ENCODE data around the gene HHIPL1.
"Not testable (repeated sequence)": the region's sequence is repeated elsewhere in the genome, so short reads cannot be mapped to it uniquely, and the experiment has no call there.

The HHIPL1 gene

GRCh38 chr14:99636487-99636886 is 8.4 kb upstream of the HHIPL1 start:
- no peak for DNase-seq

- no peak for DNase-seq
Measured at GRCh38 chr14:99637624-99638023, 7.3 kb upstream of the HHIPL1 start.

GRCh38 chr14:99642771-99643170 is 2.2 kb upstream of the HHIPL1 start:
- not testable (repeated sequence) for DNase-seq

- DNase-seq, result no peak
Measured at GRCh38 chr14:99643343-99643742, 1.6 kb upstream of the HHIPL1 start.

- DNase-seq, result no peak
Measured at GRCh38 chr14:99644035-99644587, 818 bp upstream of the HHIPL1 start.

- DNase-seq, result no peak
Measured at GRCh38 chr14:99645545-99646505, 896 bp downstream of the HHIPL1 start.

GRCh38 chr14:99647411-99647810 is 2.5 kb downstream of the HHIPL1 start:
- DNase-seq, result no peak

GRCh38 chr14:99648027-99648784 is 3.3 kb downstream of the HHIPL1 start:
- DNase-seq, result no peak

- no peak for DNase-seq
Measured at GRCh38 chr14:99649219-99649618, 4.3 kb downstream of the HHIPL1 start.

- DNase-seq, result no peak
Measured at GRCh38 chr14:99649643-99650042, 4.7 kb downstream of the HHIPL1 start.

- DNase-seq, result no peak
Measured at GRCh38 chr14:99650189-99650588, 5.3 kb downstream of the HHIPL1 start.

GRCh38 chr14:99651953-99652746 is 7.2 kb downstream of the HHIPL1 start:
- DNase-seq, result no peak

- peak in 1 of 2 donors; percentile 41 for DNase-seq
Measured at GRCh38 chr14:99654235-99654985, 9.5 kb downstream of the HHIPL1 start.

- no peak for DNase-seq
Measured at GRCh38 chr14:99655521-99655920, 10.6 kb downstream of the HHIPL1 start.

GRCh38 chr14:99656171-99656570 is 11.2 kb downstream of the HHIPL1 start:
- DNase-seq, result no peak

- DNase-seq, result no peak
Measured at GRCh38 chr14:99657645-99658155, 12.8 kb downstream of the HHIPL1 start.

GRCh38 chr14:99658218-99658845 is 13.4 kb downstream of the HHIPL1 start:
- DNase-seq, result no peak

GRCh38 chr14:99659333-99659741 is 14.4 kb downstream of the HHIPL1 start:
- DNase-seq, result no peak

- no peak for DNase-seq
Measured at GRCh38 chr14:99660006-99660566, 15.2 kb downstream of the HHIPL1 start.

GRCh38 chr14:99660794-99661193 is 15.9 kb downstream of the HHIPL1 start:
- DNase-seq, result no peak

- DNase-seq, result not testable (repeated sequence)
Measured at GRCh38 chr14:99661206-99661605, 16.3 kb downstream of the HHIPL1 start.

Data from hippocampal formation (tissue), 2 donors.